BLaER1 treated with 17β-estradiol and CSF1 and Interleukin-3, amounts not matched to agents 10 nM and 100 nM (cell line): Measurements from ENCODE around the gene TBC1D4.
A peak's percentile ranks its signal among the peaks of the same experiment; 100 is the strongest.
"Not testable (repeated sequence)": the region's sequence is repeated elsewhere in the genome, so short reads cannot be mapped to it uniquely, and the experiment has no call there.

Source experiments
- H3K27ac ChIP-seq, 11 experiments: shearing (Covaris generic); formaldehyde crosslinking; 2 replicates each; pipeline ENCODE4 v1.8.1; 2022
- H3K27me3 ChIP-seq, 11 experiments: shearing (Covaris generic); formaldehyde crosslinking; 2 replicates each; pipeline ENCODE4 v1.8.1; 2022
- H3K36me3 ChIP-seq, 11 experiments: shearing (Covaris generic); formaldehyde crosslinking; 2 replicates each; pipeline ENCODE4 v1.8.1; 2022
- H3K4me1 ChIP-seq, 10 experiments: shearing (Covaris generic); formaldehyde crosslinking; 2 replicates each; pipeline ENCODE4 v1.8.1; 2022
- H3K4me2 ChIP-seq, 11 experiments: shearing (Covaris generic); formaldehyde crosslinking; 2 replicates each; pipeline ENCODE4 v1.8.1; 2022
- H3K4me3 ChIP-seq, 10 experiments: shearing (Covaris generic); formaldehyde crosslinking; 2 replicates each; pipeline ENCODE4 v1.8.1; 2022
- H3K9ac ChIP-seq, 11 experiments: shearing (Covaris generic); formaldehyde crosslinking; 2 replicates each; pipeline ENCODE4 v1.8.1; 2022
- H3K9me3 ChIP-seq, 11 experiments: shearing (Covaris generic); formaldehyde crosslinking; replicated peaks in 1 of 11; 2 replicates each; pipeline ENCODE4 v1.8.1; 2022
- H4K20me1 ChIP-seq, 11 experiments: shearing (Covaris generic); formaldehyde crosslinking; 2 replicates each; pipeline ENCODE4 v1.8.1; 2022
- Cebpa-rat ChIP-seq, 11 experiments: shearing (Covaris generic); IDR thresholded peaks; 2 replicates each; pipeline ENCODE4 v1.8.1; 2022

The TBC1D4 gene

GRCh38 chr13:75302071-75302698, 179.8 kb downstream of the TBC1D4 start:
- H3K9me3 ChIP-seq: peaks cover 0 to 10% (median 5%) of the 10 kb centered on the region in 11 experiments; a peak in 11 of 22 replicates
- H3K27me3 ChIP-seq: no peaks in the 10 kb centered on the region
- TF ChIP-seq Cebpa-rat (IDR thresholded peaks at IDR 0.05): no peak
- no peaks in the 10 kb centered on the region for H4K20me1 ChIP-seq
- H3K4me3 ChIP-seq: no peak overlapping the region
- H3K4me2 ChIP-seq: no peak overlapping the region
- no peak overlapping the region for H3K27ac ChIP-seq
- no peak overlapping the region for H3K9ac ChIP-seq
- peaks cover 27 to 81% (median 60%) of the 10 kb centered on the region in 11 experiments for H3K36me3 ChIP-seq
- H3K4me1 ChIP-seq: peaks cover 0 to 22% (median 0%) of the 10 kb centered on the region in 10 experiments; a peak in 6 of 20 replicates

GRCh38 chr13:75299913-75300862, 181.8 kb downstream of the TBC1D4 start:
- Histone ChIP-seq H3K4me3 (no peak overlapping the region), H3K36me3 (peaks cover 27 to 74% (median 49%) of the 10 kb centered on the region in 11 experiments), H3K4me2 (no peak overlapping the region), H4K20me1 (no peaks in the 10 kb centered on the region), H3K27ac (no peak overlapping the region), H3K9me3 (peaks cover 0 to 9% (median 4%) of the 10 kb centered on the region in 11 experiments; a peak in 11 of 22 replicates), H3K27me3 (no peaks in the 10 kb centered on the region), H3K9ac (no peak overlapping the region), H3K4me1 (peaks cover 0 to 10% (median 0%) of the 10 kb centered on the region in 10 experiments; a peak in 1 of 20 replicates)
- TF ChIP-seq Cebpa-rat (IDR thresholded peaks at IDR 0.05): no peak

GRCh38 chr13:75299246-75299645, 182.7 kb downstream of the TBC1D4 start:
- no peaks in the 10 kb centered on the region for H4K20me1 ChIP-seq
- H3K27me3 ChIP-seq: no peaks in the 10 kb centered on the region
- H3K4me3 ChIP-seq: no peak overlapping the region
- peaks cover 0 to 10% (median 0%) of the 10 kb centered on the region in 10 experiments; a peak in 1 of 20 replicates for H3K4me1 ChIP-seq
- H3K9ac ChIP-seq: no peak overlapping the region
- no peaks in the 10 kb centered on the region for H3K9me3 ChIP-seq
- H3K4me2 ChIP-seq: no peak overlapping the region
- no peak for TF ChIP-seq Cebpa-rat (IDR thresholded peaks at IDR 0.05)
- H3K27ac ChIP-seq: no peak overlapping the region
- peaks cover 27 to 74% (median 48%) of the 10 kb centered on the region in 11 experiments; a peak in 21 of 22 replicates for H3K36me3 ChIP-seq

- no peak overlapping the region for H3K4me3 ChIP-seq
- H3K36me3 ChIP-seq: peaks cover 17 to 70% (median 44%) of the 10 kb centered on the region in 11 experiments; a peak in 21 of 22 replicates
- no peak for TF ChIP-seq Cebpa-rat (IDR thresholded peaks at IDR 0.05)
- no peaks in the 10 kb centered on the region for H3K9me3 ChIP-seq
- no peak overlapping the region for H3K9ac ChIP-seq
- no peak overlapping the region for H3K4me2 ChIP-seq
- no peaks in the 10 kb centered on the region for H3K27me3 ChIP-seq
- no peaks in the 10 kb centered on the region for H4K20me1 ChIP-seq
- peaks cover 0 to 10% (median 0%) of the 10 kb centered on the region in 10 experiments; a peak in 1 of 20 replicates for H3K4me1 ChIP-seq
- no peak overlapping the region for H3K27ac ChIP-seq
These were observed 185.3 kb downstream of the TBC1D4 start for GRCh38 chr13:75296641-75297040.

- H3K36me3 ChIP-seq: peaks cover 27 to 77% (median 46%) of the 10 kb centered on the region in 11 experiments
These were observed 186.8 kb downstream of the TBC1D4 start for GRCh38 chr13:75295201-75295600.

DNA sequence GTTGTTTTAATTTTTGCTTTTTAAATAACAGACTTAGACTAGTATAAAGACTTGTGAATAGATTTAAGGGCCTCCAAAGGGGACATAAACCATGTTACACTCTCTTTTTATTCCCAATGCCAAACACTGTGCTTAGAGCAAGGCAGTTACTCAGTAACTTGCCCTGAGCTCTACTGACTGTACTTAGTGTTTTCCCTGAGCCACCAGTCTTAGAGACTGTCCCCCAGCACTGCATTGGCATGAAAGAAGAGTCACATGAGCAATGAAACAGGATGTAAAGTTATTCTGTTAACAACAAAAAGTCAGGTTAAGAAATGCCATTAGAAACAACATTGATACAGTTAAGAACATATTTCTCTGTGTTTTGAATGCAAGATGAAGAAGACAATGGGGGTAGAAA, 187.9 kb downstream of the TBC1D4 start:
- no peaks in the 10 kb centered on the region for H3K27me3 ChIP-seq
- H3K9ac ChIP-seq: no peak overlapping the region
- no peaks in the 10 kb centered on the region for H4K20me1 ChIP-seq
- no peaks in the 10 kb centered on the region for H3K9me3 ChIP-seq
- H3K4me2 ChIP-seq: no peak overlapping the region
- H3K4me3 ChIP-seq: no peak overlapping the region
- no peak for TF ChIP-seq Cebpa-rat (IDR thresholded peaks at IDR 0.05)
- H3K36me3 ChIP-seq: peaks cover 27 to 76% (median 46%) of the 10 kb centered on the region in 11 experiments
- H3K27ac ChIP-seq: no peak overlapping the region
- no peaks in the 10 kb centered on the region for H3K4me1 ChIP-seq

More at GRCh38 chr13:75295201-75295600, 186.8 kb downstream of the TBC1D4 start:
- no peak for TF ChIP-seq Cebpa-rat (IDR thresholded peaks at IDR 0.05)
- Histone ChIP-seq H4K20me1 (no peaks in the 10 kb centered on the region), H3K27ac (no peak overlapping the region), H3K4me2 (no peak overlapping the region), H3K4me3 (no peak overlapping the region), H3K9me3 (no peaks in the 10 kb centered on the region), H3K27me3 (no peaks in the 10 kb centered on the region), H3K4me1 (peaks cover 0 to 3% (median 0%) of the 10 kb centered on the region in 10 experiments; a peak in 1 of 20 replicates), H3K9ac (no peak overlapping the region)

GRCh38 chr13:75285310-75285709, 196.7 kb downstream of the TBC1D4 start:
- peak overlapping the region in 2 of 11 experiments; percentile 2 to 20; a peak in 3 of 22 replicates for H3K4me2 ChIP-seq
- H3K4me1 ChIP-seq: peaks cover 0 to 14% (median 7%) of the 10 kb centered on the region in 10 experiments; a peak in 12 of 20 replicates
- H3K9me3 ChIP-seq: peaks cover 16 to 34% (median 25%) of the 10 kb centered on the region in 11 experiments
- no peak overlapping the region for H3K4me3 ChIP-seq
- no peaks in the 10 kb centered on the region for H3K27me3 ChIP-seq
- H4K20me1 ChIP-seq: no peaks in the 10 kb centered on the region
- H3K36me3 ChIP-seq: peaks cover 34 to 72% (median 56%) of the 10 kb centered on the region in 11 experiments
- no peak overlapping the region for H3K9ac ChIP-seq
- TF ChIP-seq Cebpa-rat (IDR thresholded peaks at IDR 0.05): no peak
- H3K27ac ChIP-seq: no peak overlapping the region

GRCh38 chr13:75279834-75280369, 202.1 kb downstream of the TBC1D4 start:
- Histone ChIP-seq H3K4me3 (no peak overlapping the region), H4K20me1 (no peaks in the 10 kb centered on the region), H3K4me1 (peaks cover 0 to 12% (median 6%) of the 10 kb centered on the region in 10 experiments; a peak in 10 of 20 replicates), H3K9ac (no peak overlapping the region), H3K9me3 (peaks cover 30 to 61% (median 45%) of the 10 kb centered on the region in 11 experiments), H3K27ac (no peak overlapping the region), H3K27me3 (no peaks in the 10 kb centered on the region), H3K36me3 (peaks cover 11 to 27% (median 20%) of the 10 kb centered on the region in 11 experiments; a peak in 21 of 22 replicates), H3K4me2 (no peak overlapping the region)
- no peak for TF ChIP-seq Cebpa-rat (IDR thresholded peaks at IDR 0.05)

DNA sequence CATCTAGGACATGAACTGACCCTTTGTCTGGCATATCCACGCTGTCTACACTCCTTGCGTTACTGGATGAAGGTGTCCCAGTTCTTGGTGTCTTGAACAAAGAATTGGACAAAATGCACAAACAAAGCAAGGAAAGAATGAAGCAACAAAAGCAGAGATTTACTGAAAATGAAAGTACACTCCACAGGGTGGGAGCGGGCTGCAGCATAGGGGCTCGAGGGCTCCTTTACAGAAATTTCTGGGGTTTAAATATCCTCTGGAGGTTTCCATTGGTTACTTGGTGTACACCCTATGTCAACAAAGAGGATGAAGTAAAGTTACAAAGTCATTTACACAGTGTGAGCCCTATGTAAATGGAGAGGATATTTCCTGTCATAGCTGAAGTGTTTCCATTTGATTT, 208.3 kb downstream of the TBC1D4 start:
- H3K4me2 ChIP-seq, H3K9ac ChIP-seq, H3K27ac ChIP-seq, H4K20me1 ChIP-seq, H3K4me3 ChIP-seq, H3K4me1 ChIP-seq, H3K36me3 ChIP-seq, H3K27me3 ChIP-seq: not testable (repeated sequence)
- peaks cover 13 to 27% (median 21%) of the 10 kb centered on the region in 11 experiments; a peak in 18 of 22 replicates for H3K9me3 ChIP-seq
